HT1080 (cell line): ENCODE measurements around the gene ALKBH3. TPM values are rescaled to one million over a fixed set of nuclear protein-coding genes. Genes with fewer than 3 reads are reported as not detected.

Experiments
- DNase-seq: peaks from one replicate; pipeline ENCODE4 v3.0.0-alpha.2; 2015; ENCODE audit warnings: low read depth
- total RNA-seq: library from RNA; depleted of rRNA; stranded (reverse); fragments of >200 nt; shearing (Covaris generic); gene quantifications from 2 replicates; pipeline ENCODE4 v1.2.3, GENCODE V29; 2014

The ALKBH3 gene
- total RNA-seq, 1 experiment from 2014 or later, result 43.6 TPM

GRCh38 chr11:43892851-43893250 lies 12.2 kb downstream of the ALKBH3 start:
- DNase-seq, result no peak

DNA sequence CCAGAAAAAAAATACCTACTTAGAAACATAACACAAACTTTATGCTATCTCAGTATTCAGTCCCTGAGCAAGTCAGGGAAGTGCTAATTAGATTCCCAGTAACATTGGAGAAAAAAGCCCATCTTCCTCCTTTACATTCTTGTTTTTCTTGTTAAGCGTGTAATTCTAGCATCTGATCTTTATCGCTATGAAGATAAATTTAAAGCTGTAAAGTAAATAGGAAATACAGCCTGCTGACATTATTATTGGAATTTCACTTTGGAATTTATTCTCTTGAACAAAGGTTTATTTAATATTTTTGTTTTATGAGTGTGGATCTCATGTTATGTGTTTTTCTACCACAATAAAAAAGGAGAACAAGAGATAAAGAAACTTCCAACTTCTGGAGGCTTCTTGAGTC lies 13.9 kb downstream of the ALKBH3 start:
- DNase-seq, result no peak

GRCh38 chr11:43895601-43896000 lies 15.0 kb downstream of the ALKBH3 start:
- DNase-seq, result no peak

DNA sequence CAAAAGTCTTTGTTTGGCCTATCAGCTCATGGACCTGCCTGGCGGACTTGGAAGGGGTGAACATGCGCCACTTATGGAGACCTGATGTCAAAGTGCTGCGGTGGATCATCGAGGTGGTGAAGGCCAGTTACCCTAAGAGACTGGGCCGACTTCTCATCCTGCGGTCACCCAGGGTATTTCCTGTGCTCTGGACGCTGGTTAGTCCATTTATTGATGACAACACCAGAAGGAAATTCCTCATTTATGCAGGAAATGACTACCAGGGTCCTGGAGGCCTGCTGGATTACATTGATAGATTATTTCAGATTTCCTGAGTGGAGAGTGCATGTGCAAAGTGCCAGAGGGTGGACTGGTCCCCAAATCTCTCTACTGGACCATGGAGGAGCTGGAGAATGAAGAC lies 17.9 kb downstream of the ALKBH3 start:
- DNase-seq, result peak; percentile 21

- DNase-seq, result no peak
Observed at GRCh38 chr11:43899094-43899493, 18.5 kb downstream of the ALKBH3 start.

DNA sequence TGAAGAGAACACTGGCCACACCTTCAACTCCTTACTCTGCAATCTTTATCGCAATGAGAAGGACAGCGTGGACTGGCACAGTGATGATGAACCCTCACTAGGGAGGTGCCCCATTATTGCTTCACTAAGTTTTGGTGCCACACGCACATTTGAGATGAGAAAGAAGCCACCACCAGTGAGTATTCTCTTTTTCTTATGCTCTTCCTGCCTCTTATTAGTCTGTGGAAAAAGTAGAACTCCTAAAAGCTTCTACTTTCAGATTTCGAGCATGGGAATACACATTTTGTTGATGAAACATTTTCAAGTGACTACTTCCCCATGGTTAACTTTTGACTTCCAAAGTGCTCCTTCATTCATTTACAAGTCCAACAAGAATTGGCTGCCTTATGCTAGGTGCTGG lies 20.9 kb downstream of the ALKBH3 start:
- DNase-seq, result no peak

DNA sequence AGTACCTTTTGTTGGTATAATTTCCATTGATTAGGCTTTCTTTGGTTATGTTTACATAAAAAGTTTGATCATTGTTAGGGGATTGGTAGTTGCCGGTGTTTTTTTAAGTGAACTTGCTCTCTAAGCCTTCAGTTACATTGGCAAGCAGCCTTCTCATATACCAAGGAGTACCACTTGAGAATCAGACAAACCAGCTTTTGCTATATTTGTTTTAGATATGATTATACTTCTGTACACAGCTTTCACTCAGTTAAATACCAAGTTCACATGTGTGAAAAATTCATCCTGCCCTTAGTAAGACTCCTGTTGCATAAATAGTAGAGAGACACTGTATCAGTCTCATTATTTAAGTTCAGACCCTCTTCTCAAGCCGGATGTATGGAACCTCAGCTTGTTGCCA lies 22.4 kb downstream of the ALKBH3 start:
- DNase-seq, result no peak

DNA sequence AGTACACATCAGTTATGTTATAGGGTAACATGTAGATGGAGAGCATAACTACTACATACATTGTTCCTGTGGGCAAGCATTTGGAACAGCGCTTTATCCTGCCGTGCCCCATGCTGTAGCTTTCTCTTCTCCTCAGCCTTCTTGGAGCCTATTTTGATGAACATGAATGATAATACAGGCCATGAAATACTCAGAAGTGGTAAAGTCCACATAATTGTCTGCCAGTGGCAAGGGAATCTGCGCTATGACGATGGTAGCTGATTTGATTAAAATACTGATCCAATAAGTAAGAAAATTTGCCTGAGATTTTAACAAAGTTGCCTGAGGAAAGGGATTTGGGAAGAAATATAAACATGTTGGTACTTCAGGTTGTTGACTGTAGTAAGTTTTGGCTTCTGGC lies 23.3 kb downstream of the ALKBH3 start:
- no peak for DNase-seq

DNA sequence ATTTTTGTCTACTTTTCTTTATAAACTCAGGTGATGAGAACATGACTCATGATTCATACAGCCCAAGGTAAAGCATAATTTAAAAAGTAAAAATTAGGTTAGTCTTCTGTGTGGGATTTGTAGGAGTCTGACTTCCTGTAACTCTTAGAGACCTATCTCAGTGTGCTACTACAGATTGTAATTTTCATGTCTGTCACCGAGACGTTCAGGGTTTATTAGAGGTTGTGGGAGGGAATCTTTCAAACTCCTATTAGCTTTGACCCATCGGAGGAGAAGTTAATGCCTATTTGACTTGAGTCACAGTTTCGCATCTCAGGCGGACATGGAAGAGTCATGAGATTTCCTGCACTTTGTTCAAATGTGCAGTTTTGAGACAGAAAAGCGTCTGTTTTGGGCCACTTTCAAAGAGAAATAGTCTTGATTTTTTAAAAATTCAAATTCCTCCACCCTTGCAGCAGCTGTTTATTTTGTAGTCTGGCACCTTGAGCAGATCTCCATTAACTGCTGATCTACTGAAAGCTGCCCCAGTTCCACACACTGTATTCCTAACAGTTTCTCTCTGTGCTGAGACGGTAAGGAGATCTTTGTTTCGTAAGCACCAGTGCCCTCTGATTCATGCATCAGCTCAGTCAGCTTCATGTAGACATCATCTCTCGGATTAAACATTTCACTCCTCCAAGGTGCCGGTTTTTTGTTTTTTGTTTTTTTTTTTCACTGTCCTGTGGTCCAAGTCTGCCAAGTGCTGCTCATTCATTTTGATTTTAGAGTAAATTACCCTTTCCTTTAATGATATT lies 24.3 kb downstream of the ALKBH3 start:
- no peak for DNase-seq

GRCh38 chr11:43905813-43906241 lies 25.2 kb downstream of the ALKBH3 start:
- DNase-seq, result no peak

DNA sequence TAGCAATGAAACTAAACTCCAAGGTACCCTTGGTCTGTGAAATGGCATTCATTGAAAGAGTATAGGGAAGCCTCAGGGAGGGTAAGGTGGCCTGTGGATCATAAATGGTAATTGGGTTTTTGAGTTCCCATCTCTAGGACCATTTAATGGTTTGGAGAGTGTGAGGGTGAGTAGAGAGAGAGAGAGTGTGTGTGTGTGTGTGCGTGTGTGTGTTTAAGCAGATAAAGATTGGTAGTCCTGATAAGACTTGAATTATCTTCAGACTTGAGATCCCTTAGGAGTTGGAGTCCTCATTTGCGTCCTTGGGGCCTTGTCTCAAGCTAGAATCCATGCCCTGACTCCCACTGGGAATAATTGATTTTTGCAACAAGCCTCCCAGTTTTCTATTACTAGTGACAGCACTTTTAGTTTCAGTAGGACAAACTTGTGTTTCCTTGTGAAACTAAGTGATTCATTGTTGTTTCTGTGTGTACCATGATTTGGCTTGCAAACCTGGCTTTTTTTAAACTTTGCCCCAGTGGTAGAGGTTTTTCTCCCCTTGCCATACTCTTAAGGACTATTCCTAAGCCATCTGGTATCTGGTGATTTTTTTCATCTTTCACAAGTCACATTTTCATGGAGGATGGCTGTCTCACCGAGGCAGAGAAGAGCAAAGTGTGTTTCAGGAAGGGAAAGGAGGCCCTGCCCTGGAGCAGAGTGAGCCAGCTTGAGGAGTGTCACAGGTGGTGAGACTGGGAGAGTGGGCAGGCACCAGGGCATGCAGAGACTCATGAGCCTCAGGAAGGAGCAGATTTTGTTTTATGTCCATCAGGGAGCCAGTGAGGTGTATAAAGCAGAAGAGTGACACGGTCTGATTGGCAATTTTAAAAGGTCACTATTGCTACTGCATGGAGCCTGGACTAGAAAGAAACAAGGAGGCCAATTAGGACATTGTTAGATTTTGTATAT lies 26.7 kb downstream of the ALKBH3 start:
- no peak for DNase-seq

GRCh38 chr11:43908191-43908590 lies 27.6 kb downstream of the ALKBH3 start:
- DNase-seq, result no peak

DNA sequence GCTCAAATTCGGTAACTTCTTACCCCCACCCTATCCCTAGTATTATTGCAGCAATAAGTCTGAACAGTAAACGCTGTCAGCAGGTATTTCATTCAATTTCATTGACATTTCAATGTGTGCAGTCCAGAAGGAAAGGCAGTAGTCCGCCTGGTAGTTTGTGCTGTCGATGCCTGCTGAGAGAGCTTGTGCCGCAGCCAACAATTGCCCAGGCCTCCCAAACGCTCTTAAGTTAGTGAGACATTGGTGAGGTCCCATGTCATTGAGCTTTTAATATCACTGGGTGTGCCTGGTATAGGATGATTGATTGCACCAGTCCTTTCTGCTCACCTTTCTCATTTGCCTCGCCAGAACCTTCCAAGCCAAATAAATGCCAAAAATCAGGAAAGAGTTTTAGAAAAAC lies 28.1 kb downstream of the ALKBH3 start:
- DNase-seq, result no peak

GRCh38 chr11:43913829-43914380 lies 33.3 kb downstream of the ALKBH3 start:
- DNase-seq, result no peak

DNA sequence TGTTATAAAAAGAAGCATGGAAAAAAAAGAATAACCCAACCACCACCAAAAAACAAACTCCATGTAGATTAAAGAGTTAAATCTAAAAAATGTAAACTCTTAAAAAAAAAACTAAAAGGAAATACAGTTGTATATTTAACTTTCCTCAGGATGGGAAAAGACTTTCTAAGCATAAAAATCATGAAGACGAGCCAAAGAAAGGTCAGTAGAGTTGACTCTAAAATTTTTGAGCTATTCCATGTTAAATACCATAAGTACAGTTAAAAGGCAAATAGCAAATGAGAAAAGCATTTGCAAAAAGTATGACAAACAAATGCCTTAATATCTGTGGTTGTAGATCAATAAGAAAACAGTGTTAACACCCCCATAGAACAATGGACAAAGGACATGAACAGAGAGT lies 33.8 kb downstream of the ALKBH3 start:
- no peak for DNase-seq

GRCh38 chr11:43916621-43917020 lies 36.0 kb downstream of the ALKBH3 start:
- no peak for DNase-seq

- DNase-seq, result no peak
Observed at GRCh38 chr11:43917851-43918250, 37.2 kb downstream of the ALKBH3 start.

DNA sequence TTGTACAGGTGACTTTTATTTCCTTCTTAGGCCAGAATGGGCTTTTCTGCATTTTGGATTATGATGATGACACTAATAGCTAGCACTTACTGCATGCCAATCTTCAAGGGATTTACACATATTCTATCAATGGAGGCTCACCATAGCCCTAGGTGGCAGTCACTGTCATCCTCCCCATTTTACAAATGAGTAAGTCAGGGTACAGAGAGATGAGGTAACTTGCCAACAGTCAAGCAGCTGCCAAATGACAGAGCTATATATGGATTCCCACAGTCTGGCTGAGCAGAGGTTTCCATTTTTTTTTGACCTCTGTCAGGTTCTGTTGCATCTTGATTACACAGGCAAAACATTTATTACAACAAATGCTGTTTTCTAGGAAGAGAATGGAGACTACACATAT lies 38.0 kb downstream of the ALKBH3 start:
- DNase-seq, result no peak

DNA sequence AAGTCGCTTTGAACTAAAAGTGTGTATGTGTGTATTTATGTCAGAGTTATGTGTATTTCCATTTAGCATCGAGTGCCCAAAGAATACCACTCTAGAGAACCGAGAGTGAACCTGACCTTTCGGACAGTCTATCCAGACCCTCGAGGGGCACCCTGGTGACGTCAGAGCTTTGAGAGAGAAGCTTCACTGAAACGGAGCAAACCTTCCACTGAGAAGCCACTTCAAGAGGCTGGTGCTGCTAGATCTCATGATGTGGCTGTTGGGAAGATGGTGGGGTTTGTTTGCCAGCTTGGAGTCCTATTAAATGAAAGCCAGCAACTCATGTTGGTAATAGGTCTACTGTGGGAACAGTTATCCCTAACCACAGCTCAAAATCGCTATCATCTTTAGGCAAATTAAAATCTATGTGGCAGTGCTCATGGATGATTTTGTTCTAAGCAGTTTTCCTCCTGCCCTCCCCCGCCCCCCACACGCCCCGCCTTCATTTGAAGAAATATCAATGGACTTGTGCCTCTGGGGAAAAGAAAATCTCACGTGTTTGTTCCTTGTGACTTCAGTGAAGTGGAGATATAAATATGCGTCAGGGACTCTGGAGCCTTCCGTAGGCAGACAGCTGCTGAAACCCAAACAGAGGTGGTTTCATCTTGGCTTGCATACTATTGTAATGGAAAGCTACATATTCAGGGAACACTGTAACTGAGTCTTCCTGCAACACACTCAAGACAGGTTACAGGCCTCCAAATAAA lies 39.4 kb downstream of the ALKBH3 start:
- DNase-seq, result no peak

DNA sequence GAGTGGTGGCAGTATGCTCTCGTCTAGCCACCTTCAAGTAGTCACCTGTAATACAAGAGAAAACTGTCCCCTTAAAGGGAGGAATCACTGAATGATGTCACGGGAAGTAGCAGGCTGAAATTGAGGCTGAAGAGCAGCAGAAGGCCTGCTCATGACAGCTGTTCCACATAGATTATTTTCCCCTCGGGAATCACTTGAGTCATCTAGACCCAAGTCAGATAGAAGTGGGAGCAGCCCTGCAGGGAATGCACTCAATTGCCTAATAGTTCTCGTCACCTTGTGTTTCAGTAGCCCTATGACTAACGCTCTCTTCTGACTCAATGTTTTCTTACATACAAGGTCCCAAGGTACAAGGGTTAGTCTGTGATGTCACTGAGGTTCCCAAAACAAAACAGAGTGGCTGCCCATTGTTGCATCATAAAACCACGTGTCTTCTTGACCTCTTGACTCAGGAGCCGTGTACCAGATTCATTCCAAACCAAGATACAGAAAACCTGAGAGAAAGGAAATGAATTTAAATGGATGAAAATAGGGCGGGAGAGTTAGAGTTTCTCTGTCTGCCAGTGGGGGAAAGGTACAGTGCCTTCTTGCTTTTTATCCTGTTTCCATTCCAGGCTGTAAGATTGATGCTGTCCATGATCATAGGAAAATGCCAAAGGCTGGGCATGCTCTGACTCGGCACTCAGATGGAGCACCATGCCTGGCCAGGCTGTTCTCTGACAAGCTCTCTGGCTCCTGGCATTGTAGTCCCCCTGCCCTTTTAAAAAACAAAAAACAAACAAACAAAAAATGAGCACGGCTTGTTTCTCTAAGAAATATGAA lies 40.2 kb downstream of the ALKBH3 start:
- DNase-seq, result peak; percentile 99
